ENCODE data around the gene ALDH5A1.
A peak's percentile ranks its signal among the peaks of the same experiment; 100 is the strongest.
"Not testable (repeated sequence)": the region's sequence is repeated elsewhere in the genome, so short reads cannot be mapped to it uniquely, and the experiment has no call there.

The ALDH5A1 gene

GRCh38 chr6:24489470-24489869 is 5.3 kb upstream of the ALDH5A1 start, which contains the start of gene GPLD1:
TSS of gene GPLD1 (minus strand) at chr6:24489578. CDS start at chr6:24489511, 67 bp downstream.
- DNase-seq: no peak

GRCh38 chr6:24489881-24490280 is 4.9 kb upstream of the ALDH5A1 start:
- no peak for DNase-seq

- DNase-seq: no peak
Measured at GRCh38 chr6:24490948-24491347, 3.8 kb upstream of the ALDH5A1 start.

GRCh38 chr6:24492475-24492874 is 2.3 kb upstream of the ALDH5A1 start:
- DNase-seq: no peak

- DNase-seq: no peak
Measured at GRCh38 chr6:24493945-24494820, 586 bp upstream of the ALDH5A1 start.

GRCh38 chr6:24497254-24497970 is 2.6 kb downstream of the ALDH5A1 start:
- no peak for DNase-seq

- DNase-seq: no peak
Measured at GRCh38 chr6:24500683-24501082, 5.9 kb downstream of the ALDH5A1 start.

GRCh38 chr6:24501374-24501773 is 6.6 kb downstream of the ALDH5A1 start:
- no peak for DNase-seq

GRCh38 chr6:24501914-24502313 is 7.1 kb downstream of the ALDH5A1 start:
- peak; percentile 55 for DNase-seq

GRCh38 chr6:24504287-24504648 is 9.5 kb downstream of the ALDH5A1 start:
- DNase-seq: no peak

- DNase-seq: no peak
Measured at GRCh38 chr6:24504649-24505586, 10.1 kb downstream of the ALDH5A1 start.

- DNase-seq: no peak
Measured at GRCh38 chr6:24506814-24507520, 12.2 kb downstream of the ALDH5A1 start.

GRCh38 chr6:24511976-24512375 is 17.2 kb downstream of the ALDH5A1 start:
- DNase-seq: not testable (repeated sequence)

- no peak for DNase-seq
Measured at GRCh38 chr6:24513602-24514001, 18.8 kb downstream of the ALDH5A1 start.

GRCh38 chr6:24517659-24518543 is 23.1 kb downstream of the ALDH5A1 start:
- peak; percentile 79 for DNase-seq

GRCh38 chr6:24520929-24521546 is 26.3 kb downstream of the ALDH5A1 start:
- peak; percentile 79 for DNase-seq

- peak; percentile 96 for DNase-seq
Measured at GRCh38 chr6:24522228-24523176, 27.7 kb downstream of the ALDH5A1 start.

- no peak for DNase-seq
Measured at GRCh38 chr6:24524329-24524728, 29.6 kb downstream of the ALDH5A1 start.

- peak; percentile 69 for DNase-seq
Measured at GRCh38 chr6:24524805-24525204, 30.0 kb downstream of the ALDH5A1 start.

GRCh38 chr6:24529985-24530384 is 35.2 kb downstream of the ALDH5A1 start:
- DNase-seq: no peak

All from DMS53 (cell line).